Measurements from ENCODE around the gene OXGR1. TPM values are rescaled to one million over a fixed set of nuclear protein-coding genes. Genes with fewer than 3 reads are reported as not detected.

OXGR1 gene
- polyA plus RNA-seq, 1 donor from 2014 or later, result not detected

- Histone ChIP-seq H3K27me3 (ENCODE audit: insufficient read depth, low read depth, low read length) (no peaks in the 10 kb centered on the region), H3K36me3 (ENCODE audit: insufficient read depth, low read length) (no peaks in the 10 kb centered on the region), H2AFZ (ENCODE audit: low read depth, low read length) (no peak overlapping the region), H3K27ac (ENCODE audit: low read length) (no peak overlapping the region), H3K9me3 (ENCODE audit: low read length) (no peaks in the 10 kb centered on the region), H4K20me1 (ENCODE audit: insufficient read depth) (no peaks in the 10 kb centered on the region), H3K79me2 (replicated peaks; ENCODE audit: insufficient read depth, low read length) (no peaks in the 10 kb centered on the region), H3K9me2 (ENCODE audit: insufficient read depth, low read length) (no peaks in the 10 kb centered on the region), H3K4me3 (ENCODE audit: low read length) (no peak overlapping the region), H3F3A (ENCODE audit: insufficient read depth, low read length, poor library complexity, severe bottlenecking) (no peaks in the 10 kb centered on the region), H3K4me2 (ENCODE audit: low read length) (no peak overlapping the region), H3K9ac (ENCODE audit: low read length) (no peak overlapping the region)
- TF ChIP-seq MXI1 (conservative IDR thresholded peaks at IDR 0.05; ENCODE audit: poor library complexity, severe bottlenecking), result no peak
- no peak for TF ChIP-seq TAF1 (IDR thresholded peaks at IDR 0.05; ENCODE audit: low read depth)
- no peak for TF ChIP-seq CTCF (IDR thresholded peaks at IDR 0.05; ENCODE audit: poor library complexity, severe bottlenecking)
- no peak for TF ChIP-seq POLR2AphosphoS5 (IDR thresholded peaks at IDR 0.05)
- TF ChIP-seq EZH2 (IDR thresholded peaks at IDR 0.05; ENCODE audit: borderline replicate concordance, insufficient read depth, low read length, poor library complexity, severe bottlenecking), result no peak
- no peak for TF ChIP-seq EP300 (conservative IDR thresholded peaks at IDR 0.05; ENCODE audit: poor library complexity, severe bottlenecking)
- no peak for TF ChIP-seq SMC3 (conservative IDR thresholded peaks at IDR 0.05; ENCODE audit: poor library complexity)
- no peak for TF ChIP-seq RAD21 (conservative IDR thresholded peaks at IDR 0.05)
- TF ChIP-seq REST (IDR thresholded peaks at IDR 0.05; ENCODE audit: borderline replicate concordance), result no peak
Measured at GRCh38 chr13:97017322-97017721, 23.0 kb upstream of the OXGR1 start.

- H3K9me2 ChIP-seq (ENCODE audit: insufficient read depth, low read length), result no peaks in the 10 kb centered on the region
- H3K9ac ChIP-seq (ENCODE audit: low read length), result no peak overlapping the region
- H3K79me2 ChIP-seq (replicated peaks; ENCODE audit: insufficient read depth, low read length), result no peaks in the 10 kb centered on the region
- TF ChIP-seq RAD21 (conservative IDR thresholded peaks at IDR 0.05) (no peak), TAF1 (IDR thresholded peaks at IDR 0.05; ENCODE audit: low read depth) (no peak), REST (IDR thresholded peaks at IDR 0.05; ENCODE audit: borderline replicate concordance) (no peak), EP300 (conservative IDR thresholded peaks at IDR 0.05; ENCODE audit: poor library complexity, severe bottlenecking) (no peak), SMC3 (conservative IDR thresholded peaks at IDR 0.05; ENCODE audit: poor library complexity) (no peak), POLR2AphosphoS5 (IDR thresholded peaks at IDR 0.05) (no peak), EZH2 (IDR thresholded peaks at IDR 0.05; ENCODE audit: borderline replicate concordance, insufficient read depth, low read length, poor library complexity, severe bottlenecking) (no peak), CTCF (IDR thresholded peaks at IDR 0.05; ENCODE audit: poor library complexity, severe bottlenecking) (no peak), MXI1 (conservative IDR thresholded peaks at IDR 0.05; ENCODE audit: poor library complexity, severe bottlenecking) (no peak)
- H4K20me1 ChIP-seq (ENCODE audit: insufficient read depth), result no peaks in the 10 kb centered on the region
- no peaks in the 10 kb centered on the region for H3K27me3 ChIP-seq (ENCODE audit: insufficient read depth, low read depth, low read length)
- no peak overlapping the region for H3K4me3 ChIP-seq (ENCODE audit: low read length)
- no peak overlapping the region for H3K4me2 ChIP-seq (ENCODE audit: low read length)
- no peak overlapping the region for H2AFZ ChIP-seq (ENCODE audit: low read depth, low read length)
- H3K27ac ChIP-seq (ENCODE audit: low read length), result no peak overlapping the region
- no peaks in the 10 kb centered on the region for H3K9me3 ChIP-seq (ENCODE audit: low read length)
- no peaks in the 10 kb centered on the region for H3K36me3 ChIP-seq (ENCODE audit: insufficient read depth, low read length)
- H3F3A ChIP-seq (ENCODE audit: insufficient read depth, low read length, poor library complexity, severe bottlenecking), result no peaks in the 10 kb centered on the region
Measured at GRCh38 chr13:97015661-97016350, 21.5 kb upstream of the OXGR1 start.

Data from neural cell (in vitro differentiated cells).